HTR-8/SVneo (cell line): Measurements from ENCODE around the gene SLC26A8.
"Not testable (repeated sequence)": the region's sequence is repeated elsewhere in the genome, so short reads cannot be mapped to it uniquely, and the experiment has no call there.

Experiments
- DNase-seq: peaks from one replicate; pipeline ENCODE4 v3.0.0; 2011; ENCODE audit warnings: low spot score, mixed read lengths; ENCODE audit not compliant: insufficient read length
- FAIRE-seq: peaks from 2 replicates; lab custom pipeline; 2011; peaks lifted over from hg19 to GRCh38; lab: Jason Lieb, UNC

SLC26A8 gene

GRCh38 chr6:35955521-35955920 lies 68.9 kb downstream of the SLC26A8 start:
- FAIRE-seq (no peak), DNase-seq (no peak)

DNA sequence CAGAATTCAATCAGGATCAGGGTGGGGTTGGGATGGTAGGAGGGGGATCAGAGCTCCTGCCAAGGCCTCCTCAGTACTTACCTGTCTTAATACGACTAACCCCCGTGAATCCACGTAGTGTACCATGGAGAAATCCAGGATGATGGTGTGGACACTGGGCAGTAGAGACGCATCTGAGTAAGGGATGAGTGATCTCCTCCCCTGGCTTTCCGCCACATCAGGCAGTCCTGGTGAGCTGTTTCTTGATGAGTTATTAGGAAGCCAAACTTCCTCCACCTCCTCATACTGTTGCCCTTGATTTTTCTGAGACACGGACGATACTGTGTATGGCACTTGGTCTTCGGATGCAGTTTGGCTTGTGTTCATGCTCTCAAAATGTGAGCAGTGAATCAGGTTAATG lies 69.4 kb downstream of the SLC26A8 start:
- no peak for DNase-seq
- no peak for FAIRE-seq

DNA sequence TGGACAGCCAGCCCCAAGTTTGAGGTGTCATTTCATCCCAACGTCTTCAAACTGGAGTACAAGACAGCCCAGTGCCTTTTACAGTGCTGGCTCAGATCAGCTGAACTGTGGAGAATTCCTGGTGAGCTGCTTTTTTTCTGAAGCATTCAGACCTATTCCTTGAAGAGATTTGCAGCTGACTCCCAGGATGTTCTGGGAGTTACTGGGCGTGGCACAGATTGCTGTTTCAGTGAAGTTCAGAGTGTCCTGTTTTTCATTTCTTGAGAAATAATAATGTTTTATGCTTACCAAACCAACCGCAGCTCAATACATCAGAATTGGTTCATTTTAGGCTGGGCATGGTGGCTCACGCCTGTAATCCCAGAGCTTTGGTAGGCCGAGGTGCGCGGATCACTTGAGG lies 70.1 kb downstream of the SLC26A8 start:
- DNase-seq, result no peak

GRCh38 chr6:35948725-35949124 lies 75.7 kb downstream of the SLC26A8 start:
- FAIRE-seq (no peak), DNase-seq (no peak)

More for the DNA sequence above, 70.1 kb downstream of the SLC26A8 start:
- FAIRE-seq, result no peak

DNA sequence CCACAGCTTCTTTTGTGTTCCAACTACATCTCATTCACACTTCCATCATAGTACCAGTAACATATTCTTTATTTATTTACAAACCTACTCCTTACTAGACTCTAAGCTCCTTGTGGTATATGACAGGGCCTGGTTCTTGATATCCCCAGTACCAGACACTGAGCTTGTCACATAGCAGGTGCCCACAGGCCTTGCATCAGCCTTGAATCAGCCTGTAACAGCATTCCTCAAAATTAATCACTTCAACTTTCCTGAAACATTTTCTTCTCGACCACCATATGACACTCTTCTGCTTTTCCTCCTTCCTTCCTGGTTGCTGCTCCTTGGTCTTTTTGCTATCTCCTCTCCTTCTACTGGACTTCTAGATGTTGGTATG lies 78.8 kb downstream of the SLC26A8 start:
- no peak for DNase-seq
- FAIRE-seq, result no peak

DNA sequence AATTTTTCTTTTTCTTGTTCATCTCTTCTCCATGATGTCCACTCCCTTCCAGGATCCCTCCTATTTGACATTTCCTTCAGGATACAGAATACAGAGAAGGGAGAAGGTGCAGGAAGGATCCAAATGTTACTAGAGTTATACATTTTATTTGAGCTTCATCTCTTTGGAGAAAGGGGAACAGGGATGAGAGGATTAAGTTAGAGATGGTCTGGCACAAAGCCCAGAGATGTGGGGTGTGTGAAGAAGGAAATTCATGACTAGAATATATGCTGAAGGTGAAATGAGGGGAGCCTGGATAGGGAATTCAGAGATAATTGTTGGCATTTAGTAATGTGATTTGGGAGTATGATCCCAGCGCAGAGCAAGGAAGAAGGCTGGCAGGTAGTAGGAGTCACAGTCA lies 81.1 kb downstream of the SLC26A8 start:
- DNase-seq, result no peak
- no peak for FAIRE-seq

DNA sequence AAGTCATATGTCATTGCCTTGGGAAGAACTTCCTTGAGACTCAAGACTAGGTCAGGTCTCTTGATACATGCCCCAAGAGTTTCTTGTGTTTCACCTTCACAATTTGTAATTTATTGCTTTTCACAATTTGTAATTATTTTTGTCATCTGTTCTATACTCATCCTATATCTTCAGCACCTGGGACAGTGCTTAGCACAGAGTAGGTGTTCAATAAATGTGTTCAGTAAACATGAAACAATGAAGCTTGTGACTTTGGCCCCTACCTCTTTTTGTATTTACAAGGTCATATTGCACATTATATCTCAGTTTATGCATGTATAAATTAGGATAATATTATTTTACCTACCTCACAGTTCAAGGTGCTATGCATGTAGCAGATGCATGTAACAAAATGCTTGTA lies 82.1 kb downstream of the SLC26A8 start:
- FAIRE-seq, result no peak

GRCh38 chr6:35941170-35941569 lies 83.3 kb downstream of the SLC26A8 start:
- DNase-seq, FAIRE-seq: not testable (repeated sequence)

More for the DNA sequence above, 82.1 kb downstream of the SLC26A8 start:
- no peak for DNase-seq

GRCh38 chr6:35940014-35940413 lies 84.4 kb downstream of the SLC26A8 start:
- DNase-seq, FAIRE-seq: not testable (repeated sequence)

DNA sequence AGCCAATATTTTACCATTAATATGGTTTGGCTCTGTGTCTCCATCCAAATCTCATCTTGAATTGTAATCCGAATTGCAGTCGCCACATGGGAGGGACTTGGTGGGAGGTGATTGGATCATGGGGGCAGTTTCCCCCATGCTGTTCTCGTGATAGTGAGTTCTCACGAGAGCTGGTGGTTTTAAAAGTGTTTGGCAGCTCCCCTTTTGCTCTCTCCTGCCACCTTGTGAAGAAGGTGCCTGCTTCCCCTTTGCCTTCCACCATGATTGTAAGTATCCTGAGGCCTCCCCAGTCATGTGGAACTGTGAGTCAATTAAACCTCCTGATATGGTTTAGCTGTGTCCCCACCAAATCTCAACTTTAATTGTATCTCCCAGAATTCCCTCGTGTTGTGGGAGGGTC lies 85.2 kb downstream of the SLC26A8 start:
- DNase-seq, FAIRE-seq: not testable (repeated sequence)

- FAIRE-seq (no peak), DNase-seq (no peak)
Observed at GRCh38 chr6:35936681-35937359, 87.6 kb downstream of the SLC26A8 start.

- FAIRE-seq, result no peak
- DNase-seq, result no peak
Observed at GRCh38 chr6:35935469-35935868, 89.0 kb downstream of the SLC26A8 start.

DNA sequence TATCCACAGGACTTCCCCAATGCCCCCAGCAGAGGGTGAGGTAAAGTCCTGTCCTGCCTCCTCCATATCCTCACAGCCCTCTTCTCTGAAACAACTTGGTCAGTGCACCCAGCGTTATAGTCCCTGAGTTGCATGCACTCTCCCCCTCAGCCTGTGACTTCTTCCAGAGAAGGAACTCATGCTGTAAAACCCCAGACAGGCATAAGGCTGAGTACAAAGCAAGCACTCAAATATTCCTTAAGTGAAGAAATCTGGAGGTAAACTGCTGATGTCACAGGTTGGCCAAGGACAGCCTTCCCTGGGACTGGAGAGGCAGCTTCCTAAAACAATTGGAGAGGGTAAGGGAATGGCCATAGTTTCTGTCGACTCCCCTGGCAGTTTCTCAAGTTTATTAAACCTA lies 90.6 kb downstream of the SLC26A8 start:
- FAIRE-seq (no peak), DNase-seq (no peak)

DNA sequence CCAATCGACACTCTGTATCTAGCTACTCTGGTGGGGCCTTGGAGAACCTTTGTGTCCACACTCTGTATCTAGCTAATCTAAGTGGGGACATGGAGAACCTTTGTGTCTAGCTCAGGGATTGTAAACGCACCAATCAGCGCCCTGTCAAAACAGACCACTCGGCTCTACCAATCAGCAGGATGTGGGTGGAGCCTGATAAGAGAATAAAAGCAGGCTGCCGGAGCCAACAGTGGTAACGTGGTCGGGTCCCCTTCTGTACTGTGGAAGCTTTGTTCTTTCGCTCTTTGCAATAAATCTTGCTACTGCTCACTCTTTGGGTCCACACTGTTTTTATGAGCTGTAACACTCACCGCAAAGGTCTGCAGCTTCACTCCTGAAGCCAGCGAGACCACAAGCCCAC lies 92.6 kb downstream of the SLC26A8 start:
- DNase-seq, FAIRE-seq: not testable (repeated sequence)

- no peak for DNase-seq
Observed at GRCh38 chr6:35931120-35931561, 93.3 kb downstream of the SLC26A8 start.

DNA sequence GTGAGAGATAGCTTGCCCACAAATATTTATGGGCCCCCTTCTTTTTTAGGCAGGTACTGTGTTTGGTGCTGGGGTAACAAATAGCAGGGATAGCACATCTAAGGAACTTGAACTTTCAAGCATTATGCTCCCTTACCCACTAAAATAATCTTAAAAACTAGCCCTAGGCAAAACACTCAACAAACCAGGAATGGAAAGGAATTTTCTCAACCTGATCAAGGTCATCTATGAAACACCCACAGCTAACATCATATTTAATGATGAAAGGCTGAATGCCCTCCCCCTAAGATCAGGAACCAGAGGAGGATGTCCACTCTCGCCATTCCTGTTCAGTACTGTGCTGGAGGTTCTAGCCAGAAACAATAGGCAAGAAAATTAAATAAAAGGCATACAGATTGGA lies 94.8 kb downstream of the SLC26A8 start:
- no peak for FAIRE-seq
- DNase-seq, result no peak

More at GRCh38 chr6:35931120-35931561, 93.3 kb downstream of the SLC26A8 start:
- FAIRE-seq, result no peak

DNA sequence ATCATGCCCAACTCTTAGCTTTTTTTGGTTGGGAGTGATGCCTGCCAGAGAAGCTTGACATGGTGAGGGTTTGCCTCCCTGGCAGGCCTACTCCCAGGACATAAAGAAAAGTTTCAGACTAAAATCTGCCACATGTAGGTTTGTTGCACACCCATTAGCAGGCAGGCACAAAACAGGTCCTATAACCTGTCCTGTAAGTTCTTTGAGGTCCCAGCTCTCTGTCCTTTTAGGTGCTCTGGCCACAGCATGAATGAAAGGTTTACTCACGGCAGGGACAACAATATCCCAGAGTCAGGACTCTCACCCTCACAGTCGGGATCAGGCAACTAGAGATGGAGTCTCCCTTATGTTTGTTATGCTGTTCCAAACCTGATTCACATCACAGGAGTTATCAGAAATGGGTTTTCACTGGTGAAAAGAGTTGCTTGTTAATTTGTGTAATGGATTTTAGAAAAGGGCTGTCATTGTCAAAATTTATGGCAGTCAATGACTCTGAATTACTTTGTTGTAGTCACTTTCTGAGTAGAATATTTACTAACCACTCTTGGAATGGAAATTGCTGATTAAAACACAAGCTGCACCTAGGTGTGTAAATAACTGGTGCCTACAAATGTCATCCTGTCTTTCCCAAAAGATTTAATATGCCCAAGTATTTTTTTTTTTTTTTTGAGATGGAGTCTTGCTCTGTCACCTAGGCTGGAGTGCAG lies 97.8 kb downstream of the SLC26A8 start:
- FAIRE-seq (no peak), DNase-seq (no peak)

DNA sequence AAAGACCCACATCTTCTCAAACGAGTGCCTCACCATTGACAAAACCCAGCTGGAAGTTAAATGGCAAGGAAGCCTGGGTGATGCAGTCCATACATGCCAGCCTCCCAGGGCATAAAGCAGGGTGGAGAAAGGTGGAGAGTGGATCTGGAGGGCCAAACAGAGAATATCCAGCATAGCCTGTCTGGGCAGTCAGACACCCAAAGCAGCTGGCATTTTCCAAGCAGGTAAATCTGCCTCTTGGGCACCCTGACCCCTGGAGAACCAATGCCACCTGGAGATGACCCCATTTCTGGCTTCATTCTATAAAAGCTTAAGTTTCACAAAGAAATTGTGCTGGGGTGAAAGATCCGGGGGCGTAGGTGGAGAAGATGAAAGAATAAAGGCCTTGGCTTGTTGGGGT lies 98.5 kb downstream of the SLC26A8 start:
- DNase-seq (no peak), FAIRE-seq (no peak)

- no peak for DNase-seq
- FAIRE-seq, result no peak
Observed at GRCh38 chr6:35924146-35924545, 100.3 kb downstream of the SLC26A8 start.

DNA sequence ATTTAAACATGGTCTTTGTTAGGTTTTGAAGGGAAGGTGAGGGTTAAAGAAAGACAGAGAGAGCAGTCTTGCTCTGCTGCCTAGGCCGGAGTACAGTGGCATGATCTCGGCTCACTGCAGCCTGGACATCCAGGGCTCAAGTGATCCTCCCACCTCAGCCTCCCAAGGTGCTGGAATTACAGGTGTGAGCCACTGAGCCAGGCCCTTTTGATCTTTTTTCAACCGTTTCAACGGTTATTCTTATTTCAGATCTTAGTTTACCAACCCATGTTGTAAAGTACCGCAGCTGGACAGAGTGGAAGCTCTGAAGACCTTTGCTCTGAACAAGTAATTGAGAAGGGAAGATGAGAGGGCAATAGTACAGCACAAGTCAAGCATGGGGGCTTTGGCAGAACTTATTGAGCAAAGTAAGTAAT lies 102.3 kb downstream of the SLC26A8 start:
- no peak for DNase-seq
- FAIRE-seq, result no peak
